Lung (tissue), 12 donors: ENCODE results near the gene IQCN. TPM values are rescaled to one million over a fixed set of nuclear protein-coding genes. Genes with fewer than 3 reads are reported as not detected.

ENCODE experiments used
- ATAC-seq: fragments of 200-7000 bp; cut with Tn5 transposase; one replicate; pipeline ENCODE4 v1.9.1; 2020; ENCODE audit warnings: moderate number of reproducible peaks; ENCODE audit not compliant: insufficient read depth, low FRiP score
- DNase-seq, 3 donors: peaks; one replicate each; pipeline ENCODE4 v3.0.0-alpha.2; 2013 to 2017
- H3K27ac ChIP-seq, 2 donors: one replicate each; pipeline ENCODE4 v1.5.1; 2013; ENCODE audit warnings: mild to moderate bottlenecking in 2 of 2, moderate library complexity in 2 of 2, control low read depth in 1 of 2, inconsistent platforms in 1 of 2, low read depth in 1 of 2, low read length in 1 of 2
- H3K27me3 ChIP-seq, 3 donors: one replicate each; pipeline ENCODE4 v1.5.1; 2013; ENCODE audit warnings: low read length in 2 of 3; ENCODE audit not compliant: control insufficient read depth in 3 of 3, insufficient read depth in 3 of 3
- H3K36me3 ChIP-seq, 4 donors: one replicate each; pipeline ENCODE4 v1.5.1; 2013; ENCODE audit warnings: low read length in 4 of 4, mild to moderate bottlenecking in 1 of 4, moderate library complexity in 1 of 4; ENCODE audit not compliant: control insufficient read depth in 4 of 4, insufficient read depth in 4 of 4
- H3K4me1 ChIP-seq, 5 donors: one replicate each; pipeline ENCODE4 v1.5.1; 2013; ENCODE audit warnings: low read length in 5 of 5, mild to moderate bottlenecking in 2 of 5, moderate library complexity in 1 of 5; ENCODE audit not compliant: control insufficient read depth in 5 of 5, insufficient read depth in 5 of 5
- H3K4me3 ChIP-seq: one replicate; pipeline ENCODE4 v1.5.1; 2013; ENCODE audit warnings: mild to moderate bottlenecking, control low read depth, moderate library complexity
- H3K9ac ChIP-seq, 2 donors: one replicate each; pipeline ENCODE4 v1.5.1; 2013; ENCODE audit warnings: low read length in 2 of 2, control low read depth in 1 of 2; ENCODE audit not compliant: insufficient read depth in 1 of 2
- H3K9me3 ChIP-seq, 4 donors: one replicate each; pipeline ENCODE4 v1.5.1; 2013; ENCODE audit warnings: low read length in 3 of 4, mild to moderate bottlenecking in 1 of 4, moderate library complexity in 1 of 4; ENCODE audit not compliant: control insufficient read depth in 4 of 4, insufficient read depth in 3 of 4
- CTCF ChIP-seq: IDR thresholded peaks from 2 replicates; pipeline ENCODE4 v1.5.1; 2012; ENCODE audit warnings: mild to moderate bottlenecking; ENCODE audit errors: control extremely low read depth, extremely low read depth
- WGBS, 2 donors: extraction: QIAGEN DNeasy Blood & Tissue Kit; methylation state at CpG; one replicate each; pipeline ENCODE4 v1.1.7; 2013; 5-methylcytosine and 5-hydroxymethylcytosine counted together
- polyA plus RNA-seq, 2 donors: library from polyadenylated mRNA; stranded (reverse); fragments of 200-250 nt; gene quantifications; one replicate each; pipeline ENCODE4 v1.2.1, GENCODE V29; 2013
- total RNA-seq, 2 donors: library from RNA; depleted of rRNA in 1 of 2; stranded (reverse); fragments of >200 nt in 1 of 2; gene quantifications; one replicate each; pipeline ENCODE4 v1.2.1, GENCODE V29; 2014 to 2021
- donor health status: control.
- donor health status: control.
- donor health status: Bipolar disorder and iron deficiency.
- donor health status: healthy.
- donor health status: DM: yes; HTN: yes; CAD: no.

The IQCN gene
- total and polyA plus RNA-seq, 4 donors = 0.69 to 5.5 (median 3.3) TPM

- DNase-seq (peak; percentile 91 to 96 (median 93)), ATAC-seq (peak; percentile 75)
- Histone ChIP-seq H3K4me3 (peak overlapping the region; percentile 69), H3K4me1 (peaks cover 0 to 33% (median 4%) of the 10 kb centered on the region in 5 donors), H3K9ac (peak overlapping the region; percentile 76 to 78), H3K36me3 (no peaks in the 10 kb centered on the region), H3K9me3 (no peaks in the 10 kb centered on the region), H3K27ac (peak overlapping the region; percentile 96), H3K27me3 (no peaks in the 10 kb centered on the region)
- WGBS, 2 donors = 0 to 1% methylated on average over 47 to 75 of the region's 75 CpGs
- no peak for TF ChIP-seq CTCF
Measured at GRCh38 chr19:18291590-18292461, 17.6 kb upstream of the IQCN start.

- Histone ChIP-seq H3K27ac (peak overlapping the region; percentile 96), H3K9me3 (no peaks in the 10 kb centered on the region), H3K4me1 (peaks cover 0 to 33% (median 4%) of the 10 kb centered on the region in 5 donors), H3K4me3 (no peak overlapping the region), H3K27me3 (no peaks in the 10 kb centered on the region), H3K9ac (peak overlapping the region; percentile 6 to 68), H3K36me3 (no peaks in the 10 kb centered on the region)
- no peak for ATAC-seq
- DNase-seq = peak; percentile 51 to 58 (median 56)
- WGBS, 2 donors = 31 to 33% methylated on average over 21 of the region's 21 CpGs
- TF ChIP-seq CTCF = no peak
Measured at GRCh38 chr19:18291019-18291524, 16.8 kb upstream of the IQCN start.

- H3K9ac ChIP-seq = no peak overlapping the region
- ATAC-seq (no peak), DNase-seq (peak in 2 of 3 donors; percentile 46 to 60)
- 29 to 35% methylated on average over 14 of the region's 14 CpGs for WGBS, 2 donors
- H3K4me3 ChIP-seq = no peak overlapping the region
- H3K4me1 ChIP-seq = peaks cover 0 to 33% (median 4%) of the 10 kb centered on the region in 5 donors
- H3K36me3 ChIP-seq = no peaks in the 10 kb centered on the region
- H3K27me3 ChIP-seq = no peaks in the 10 kb centered on the region
- no peaks in the 10 kb centered on the region for H3K9me3 ChIP-seq
- no peak for TF ChIP-seq CTCF
- H3K27ac ChIP-seq = peak overlapping the region in 1 of 2 donors; percentile 73
Measured at GRCh38 chr19:18290302-18291018, 16.2 kb upstream of the IQCN start.
